DOHH2 (cell line): Measurements from ENCODE around the gene KCNK5.

Experiments used
- H3F3A ChIP-seq: fragments of 200-600 bp; sonication (generic), shearing (Covaris generic); 2 replicates; pipeline ENCODE4 v1.6.0; 2016; ENCODE audit warnings: antibody characterized with exemption, mild to moderate bottlenecking; ENCODE audit not compliant: control insufficient read depth, insufficient read depth
- H3K27ac ChIP-seq: fragments of 200-600 bp; sonication (generic); 2 replicates; pipeline ENCODE4 v1.5.1; 2014; ENCODE audit warnings: low read depth, mild to moderate bottlenecking, low read length, moderate library complexity
- H3K27me3 ChIP-seq: fragments of 200-600 bp; sonication (generic); 2 replicates; pipeline ENCODE4 v1.6.1; 2014; ENCODE audit warnings: mild to moderate bottlenecking, low read length, mixed read lengths; ENCODE audit not compliant: control insufficient read depth
- H3K36me3 ChIP-seq: fragments of 200-600 bp; sonication (generic); 2 replicates; pipeline ENCODE4 v1.6.1; 2014; ENCODE audit warnings: mild to moderate bottlenecking, low read length, moderate library complexity, mixed read lengths; ENCODE audit not compliant: control insufficient read depth
- H3K4me1 ChIP-seq: fragments of 200-600 bp; sonication (generic); 2 replicates; pipeline ENCODE4 v1.6.1; 2014; ENCODE audit warnings: mild to moderate bottlenecking, low read length, mixed read lengths; ENCODE audit not compliant: control insufficient read depth
- H3K4me2 ChIP-seq: fragments of 200-600 bp; sonication (generic); 2 replicates; pipeline ENCODE4 v1.6.0; 2014; ENCODE audit warnings: mild to moderate bottlenecking, low read length, moderate library complexity
- H3K4me3 ChIP-seq: fragments of 200-600 bp; sonication (generic); 2 replicates; pipeline ENCODE4 v1.5.1; 2014; ENCODE audit warnings: mild to moderate bottlenecking, low read length, mixed read lengths
- H3K79me2 ChIP-seq: fragments of 200-600 bp; sonication (generic); 2 replicates; pipeline ENCODE4 v1.6.1; 2014; ENCODE audit warnings: mild to moderate bottlenecking, low read length, mixed read lengths; ENCODE audit not compliant: control insufficient read depth
- H3K9me2 ChIP-seq: fragments of 200-600 bp; sonication (generic); replicated peaks from 2 replicates; pipeline ENCODE4 v1.6.1; 2014; ENCODE audit warnings: mild to moderate bottlenecking, low read length, mixed read lengths; ENCODE audit not compliant: control insufficient read depth
- H3K9me3 ChIP-seq: fragments of 200-600 bp; sonication (generic); 2 replicates; pipeline ENCODE4 v1.6.1; 2014; ENCODE audit warnings: antibody characterized with exemption, low read length, mixed read lengths; ENCODE audit not compliant: control insufficient read depth, insufficient read depth
- H4K20me1 ChIP-seq: fragments of 200-600 bp; sonication (generic); 2 replicates; pipeline ENCODE4 v1.6.0; 2014; ENCODE audit warnings: low read depth, mild to moderate bottlenecking, antibody characterized with exemption, low read length, moderate library complexity; ENCODE audit not compliant: control insufficient read depth, insufficient read depth
- EZH2phosphoT487 ChIP-seq: fragments of 200-600 bp; sonication (generic); IDR thresholded peaks from 2 replicates; pipeline ENCODE4 v1.6.1; 2017; ENCODE audit warnings: borderline replicate concordance, mild to moderate bottlenecking, antibody characterized with exemption, low read length, moderate library complexity, mixed read lengths
- TF ChIP-seq, protein P1 (sequence below): fragments of 200-600 bp; sonication (generic); IDR thresholded peaks from one replicate; pipeline ENCODE4 v1.5.1; 2014; ENCODE audit warnings: antibody characterized with exemption, mild to moderate bottlenecking, low read depth, low read length; ENCODE audit not compliant: poor library complexity, severe bottlenecking

The KCNK5 gene

GRCh38 chr6:39239527-39240154 is 10.4 kb upstream of the KCNK5 start:
- no peaks in the 10 kb centered on the region for H3K79me2 ChIP-seq
- no peaks in the 10 kb centered on the region for H3K27me3 ChIP-seq
- no peaks in the 10 kb centered on the region for H3F3A ChIP-seq
- no peak for TF ChIP-seq EZH2phosphoT487
- TF ChIP-seq, protein P1, sequence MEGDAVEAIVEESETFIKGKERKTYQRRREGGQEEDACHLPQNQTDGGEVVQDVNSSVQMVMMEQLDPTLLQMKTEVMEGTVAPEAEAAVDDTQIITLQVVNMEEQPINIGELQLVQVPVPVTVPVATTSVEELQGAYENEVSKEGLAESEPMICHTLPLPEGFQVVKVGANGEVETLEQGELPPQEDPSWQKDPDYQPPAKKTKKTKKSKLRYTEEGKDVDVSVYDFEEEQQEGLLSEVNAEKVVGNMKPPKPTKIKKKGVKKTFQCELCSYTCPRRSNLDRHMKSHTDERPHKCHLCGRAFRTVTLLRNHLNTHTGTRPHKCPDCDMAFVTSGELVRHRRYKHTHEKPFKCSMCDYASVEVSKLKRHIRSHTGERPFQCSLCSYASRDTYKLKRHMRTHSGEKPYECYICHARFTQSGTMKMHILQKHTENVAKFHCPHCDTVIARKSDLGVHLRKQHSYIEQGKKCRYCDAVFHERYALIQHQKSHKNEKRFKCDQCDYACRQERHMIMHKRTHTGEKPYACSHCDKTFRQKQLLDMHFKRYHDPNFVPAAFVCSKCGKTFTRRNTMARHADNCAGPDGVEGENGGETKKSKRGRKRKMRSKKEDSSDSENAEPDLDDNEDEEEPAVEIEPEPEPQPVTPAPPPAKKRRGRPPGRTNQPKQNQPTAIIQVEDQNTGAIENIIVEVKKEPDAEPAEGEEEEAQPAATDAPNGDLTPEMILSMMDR = no peak
- H3K9me2 ChIP-seq = no peaks in the 10 kb centered on the region
- no peak overlapping the region for H3K27ac ChIP-seq
- no peaks in the 10 kb centered on the region for H3K9me3 ChIP-seq
- H4K20me1 ChIP-seq = no peaks in the 10 kb centered on the region
- no peaks in the 10 kb centered on the region for H3K4me1 ChIP-seq
- no peaks in the 10 kb centered on the region for H3K36me3 ChIP-seq
- H3K4me3 ChIP-seq = no peak overlapping the region
- H3K4me2 ChIP-seq = no peak overlapping the region

GRCh38 chr6:39236742-39237141 is 7.5 kb upstream of the KCNK5 start:
- TF ChIP-seq, protein P1 = no peak
- no peak for TF ChIP-seq EZH2phosphoT487
- H3F3A ChIP-seq = no peaks in the 10 kb centered on the region
- no peak overlapping the region for H3K4me2 ChIP-seq
- no peaks in the 10 kb centered on the region for H4K20me1 ChIP-seq
- no peaks in the 10 kb centered on the region for H3K9me3 ChIP-seq
- no peaks in the 10 kb centered on the region for H3K4me1 ChIP-seq
- H3K27ac ChIP-seq = no peak overlapping the region
- no peaks in the 10 kb centered on the region for H3K36me3 ChIP-seq
- no peaks in the 10 kb centered on the region for H3K27me3 ChIP-seq
- no peaks in the 10 kb centered on the region for H3K9me2 ChIP-seq
- H3K79me2 ChIP-seq = no peaks in the 10 kb centered on the region
- no peak overlapping the region for H3K4me3 ChIP-seq

GRCh38 chr6:39233333-39233732 is 4.1 kb upstream of the KCNK5 start:
- Histone ChIP-seq H3K4me3 (no peak overlapping the region), H3K9me2 (no peaks in the 10 kb centered on the region), H3K36me3 (no peaks in the 10 kb centered on the region), H3K79me2 (no peaks in the 10 kb centered on the region), H3K9me3 (no peaks in the 10 kb centered on the region), H3K4me2 (no peak overlapping the region), H3K4me1 (no peaks in the 10 kb centered on the region), H3F3A (no peaks in the 10 kb centered on the region), H3K27me3 (no peaks in the 10 kb centered on the region), H4K20me1 (no peaks in the 10 kb centered on the region), H3K27ac (no peak overlapping the region)
- TF ChIP-seq, protein P1 = no peak
- TF ChIP-seq EZH2phosphoT487 = no peak
